NCI-H774 (cell line): ENCODE data around the gene CEBPA.

Experiments used
- DNase-seq: peaks from one replicate; lab custom pipeline; 2025; lab: John Stamatoyannopoulos, UW

Gene CEBPA

DNA sequence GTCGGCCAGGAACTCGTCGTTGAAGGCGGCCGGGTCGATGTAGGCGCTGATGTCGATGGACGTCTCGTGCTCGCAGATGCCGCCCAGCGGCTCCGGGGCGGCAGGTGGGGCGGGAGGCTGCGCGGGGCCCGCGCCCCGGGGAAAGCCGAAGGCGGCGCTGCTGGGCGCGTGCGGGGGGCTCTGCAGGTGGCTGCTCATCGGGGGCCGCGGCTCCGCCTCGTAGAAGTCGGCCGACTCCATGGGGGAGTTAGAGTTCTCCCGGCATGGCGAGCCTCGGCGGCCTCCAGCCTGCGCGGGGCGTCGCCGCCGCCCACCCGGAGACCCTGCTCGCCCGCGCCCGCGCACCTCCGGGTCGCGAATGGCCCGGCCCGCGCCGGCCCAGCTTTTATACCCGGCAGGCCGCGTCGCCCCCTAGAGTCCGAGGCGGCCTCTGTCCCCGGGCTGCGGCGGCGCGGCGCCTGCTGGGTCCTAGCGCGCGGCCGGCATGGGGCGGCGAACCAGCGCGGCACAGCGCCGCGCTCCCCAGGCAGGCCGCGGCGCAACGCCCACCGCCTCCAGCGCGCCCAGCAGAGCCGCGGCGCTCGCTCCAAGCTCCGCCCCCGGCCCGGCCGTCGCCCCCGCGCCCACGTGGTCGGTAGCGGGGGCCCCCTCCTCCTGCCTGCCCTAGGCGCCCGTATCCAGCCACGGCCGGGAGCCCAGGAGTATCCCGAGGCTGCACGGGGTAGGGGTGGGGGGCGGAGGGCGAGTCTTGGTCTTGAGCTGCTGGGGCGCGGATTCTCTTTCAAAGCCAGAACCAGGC is at the start of gene CEBPA:
TSS of gene CEBPA (minus strand) at position 360 of the 799 bp plus-strand sequence. CDS start at position 240, 120 bp downstream.
- DNase-seq: no peak

DNA sequence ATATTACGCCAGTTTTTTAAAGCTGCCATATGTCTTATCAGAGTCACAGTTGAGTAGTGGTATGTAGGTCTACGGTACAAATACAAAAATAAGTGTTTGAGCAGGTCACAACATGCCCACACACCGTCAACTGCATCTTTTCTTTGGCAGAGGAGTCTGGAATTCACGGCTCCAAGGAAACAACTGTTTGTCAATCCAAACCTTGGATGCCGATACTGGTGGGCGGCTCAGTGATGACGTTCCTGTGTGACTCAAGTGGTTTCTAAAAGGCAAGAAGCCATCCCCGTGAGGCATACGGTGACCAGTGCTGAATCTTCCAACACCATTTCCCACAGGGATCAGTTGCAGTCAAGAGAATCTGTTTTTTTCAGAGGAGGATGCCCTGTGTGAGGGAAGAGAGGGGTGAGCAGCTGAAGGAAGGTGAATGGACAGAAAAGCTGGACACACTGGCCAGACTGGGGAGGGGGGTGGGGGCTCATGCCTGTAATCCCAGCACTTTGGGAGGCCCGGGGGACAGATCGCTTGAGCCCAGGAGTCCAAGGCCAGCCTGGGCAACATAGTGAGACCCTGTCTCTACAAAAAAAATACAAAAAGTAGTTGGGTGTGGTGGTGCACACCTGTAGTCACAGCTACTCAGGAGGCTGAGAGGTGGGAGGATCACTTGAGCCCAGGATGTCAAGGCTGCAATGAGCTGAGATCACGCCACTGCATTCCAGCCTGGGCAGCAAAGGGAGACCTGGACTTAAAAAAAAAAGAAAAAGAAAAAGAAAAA is 48.4 kb upstream of the CEBPA start:
- DNase-seq: no peak

DNA sequence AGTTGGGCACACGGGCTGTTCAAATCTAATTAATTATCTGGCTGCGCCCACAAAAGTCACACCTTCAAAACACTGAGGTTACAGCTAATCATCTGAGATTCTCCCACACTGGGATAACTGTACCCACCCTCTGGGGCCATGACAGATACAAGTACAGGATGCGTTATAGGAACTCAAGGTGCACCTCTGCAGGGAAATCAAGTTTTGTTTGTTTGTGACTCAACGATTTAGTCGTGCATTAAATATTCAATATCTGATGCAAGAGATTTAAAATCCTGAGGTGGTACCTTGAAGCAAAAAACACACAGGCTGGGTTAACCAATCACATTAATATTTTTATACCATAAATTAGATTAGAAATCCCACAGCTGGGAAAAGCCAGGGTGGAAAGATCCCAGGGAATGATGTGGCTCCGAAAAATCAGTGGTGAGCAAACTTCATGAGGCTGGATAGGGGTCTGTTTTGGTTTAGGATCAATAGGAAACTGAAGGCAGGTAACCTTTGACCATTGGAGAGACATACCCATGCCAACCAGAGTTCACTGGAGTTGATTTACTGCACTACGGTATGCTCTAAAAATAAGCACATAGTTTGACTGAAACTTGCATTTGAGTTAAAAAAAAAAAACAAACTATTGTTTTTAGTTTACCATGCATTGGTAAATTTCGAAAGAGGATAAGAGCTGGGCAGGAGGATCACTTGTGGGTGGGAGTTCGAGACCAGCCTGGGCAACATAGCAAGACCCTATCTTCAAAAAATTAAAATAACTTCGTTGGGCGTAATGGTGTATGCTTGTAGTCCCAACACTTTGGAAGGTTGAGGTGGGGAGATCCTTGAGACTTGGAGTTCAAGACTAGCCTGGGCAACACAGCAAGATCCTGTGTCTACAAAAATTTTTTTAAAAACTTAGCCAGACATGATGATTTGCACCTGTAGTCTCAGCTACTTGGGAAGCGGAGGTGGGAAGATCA is 47.3 kb upstream of the CEBPA start:
- no peak for DNase-seq

DNA sequence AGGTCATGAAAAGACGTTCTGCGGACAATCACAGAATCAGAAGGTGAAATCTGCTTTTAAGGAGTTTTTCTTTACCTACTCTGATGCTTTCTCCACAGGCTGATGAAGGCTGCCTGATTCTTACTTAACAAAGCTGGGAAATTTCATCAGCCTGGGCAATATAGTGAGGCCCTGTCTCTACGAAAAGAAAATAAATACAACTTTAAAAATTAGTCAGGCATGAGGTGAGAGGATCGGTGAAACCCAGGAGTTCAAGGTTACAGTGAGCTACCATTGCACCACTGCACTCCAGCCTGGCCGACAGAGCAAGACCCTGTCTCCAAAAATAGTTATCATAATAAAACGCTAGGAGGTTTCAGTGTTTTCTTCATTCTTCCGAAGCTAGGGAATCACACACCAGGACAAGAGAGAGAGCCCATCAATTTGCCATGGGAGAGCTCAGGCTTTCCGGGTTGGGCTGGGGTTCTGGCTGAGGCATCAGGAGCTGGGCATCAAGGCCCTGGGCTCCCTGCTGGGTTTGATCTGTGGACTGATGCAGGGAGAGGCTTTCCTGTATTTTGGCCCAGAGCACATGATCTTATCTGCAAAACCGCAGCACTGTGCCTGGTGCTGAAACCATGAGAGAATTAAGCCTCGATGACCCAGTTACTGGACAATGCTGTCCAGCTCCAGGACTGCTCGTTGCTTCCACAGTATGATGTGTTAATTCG is 46.1 kb upstream of the CEBPA start:
- DNase-seq: no peak

DNA sequence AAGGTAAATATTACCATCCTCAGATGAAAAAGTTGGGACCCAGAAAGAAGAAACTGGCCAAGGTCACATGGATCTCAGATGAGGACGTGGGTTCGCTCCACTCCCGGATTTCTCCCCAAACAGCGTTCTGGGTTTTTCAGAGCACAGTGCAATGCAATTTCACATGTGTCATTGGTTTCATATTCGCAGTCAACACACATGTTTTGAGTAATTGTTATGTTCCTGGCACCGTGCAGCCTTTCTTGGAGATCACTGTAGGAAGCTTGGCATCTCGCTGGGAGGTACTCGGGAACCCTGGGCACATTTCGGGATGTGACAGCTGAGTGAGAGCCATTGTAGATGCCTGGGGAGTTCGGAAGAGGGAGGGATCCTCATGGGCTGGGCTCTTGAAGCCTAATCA is 45.0 kb upstream of the CEBPA start:
- no peak for DNase-seq

DNA sequence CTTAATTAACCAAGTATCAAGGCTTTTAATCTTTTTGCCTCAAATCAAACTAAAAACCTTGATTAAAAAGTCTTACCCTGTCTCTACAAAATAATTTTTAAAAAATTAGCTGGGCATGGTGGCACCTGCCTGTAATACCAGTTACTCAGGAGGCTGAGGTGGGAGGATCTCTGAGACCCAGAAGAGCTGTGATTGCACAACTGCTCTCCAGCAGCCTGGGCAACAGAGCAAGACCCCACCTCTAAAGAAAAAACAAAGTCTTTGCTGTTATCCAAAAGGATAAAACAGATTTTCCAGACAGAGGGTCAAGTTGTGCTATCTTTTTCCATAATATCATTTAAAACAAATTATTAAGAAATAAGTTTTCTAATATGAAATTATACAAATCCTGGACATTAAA is 44.3 kb upstream of the CEBPA start:
- no peak for DNase-seq

DNA sequence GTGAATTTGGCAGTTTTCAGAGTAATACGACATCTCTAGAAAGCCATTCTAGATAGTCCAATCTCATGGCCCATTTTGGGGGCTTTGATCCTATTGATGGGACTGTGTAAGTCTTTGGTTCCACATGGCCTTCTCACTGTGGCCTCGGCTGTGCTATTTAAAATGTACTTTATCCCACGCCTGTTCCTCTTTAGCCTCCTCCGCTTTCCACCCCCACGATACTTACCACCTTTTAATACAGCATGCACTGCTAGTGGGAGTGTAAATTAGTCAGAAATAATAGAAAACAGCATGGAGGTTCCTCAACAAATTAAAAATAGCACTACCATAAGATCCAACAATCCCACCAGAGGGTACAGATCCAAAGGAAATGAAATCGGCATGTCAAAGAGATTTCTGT is 42.8 kb upstream of the CEBPA start:
- DNase-seq: no peak

DNA sequence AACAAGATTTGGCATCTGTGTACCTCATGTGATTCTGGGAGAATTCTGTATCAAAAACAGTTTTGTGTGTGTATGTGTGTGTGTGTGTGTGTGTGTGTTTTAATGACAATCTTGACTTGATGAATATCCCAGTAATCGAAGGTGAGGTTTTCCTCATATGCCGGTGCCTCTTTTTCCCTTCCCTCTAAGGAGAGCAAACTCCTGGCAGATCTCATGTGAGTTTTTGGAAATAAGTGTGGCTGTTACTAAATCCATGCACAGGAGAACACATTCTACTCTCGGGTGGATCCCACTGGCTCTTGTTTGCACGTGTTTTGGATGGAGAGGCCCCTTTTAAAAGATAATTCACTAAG is 42.2 kb upstream of the CEBPA start:
- no peak for DNase-seq

DNA sequence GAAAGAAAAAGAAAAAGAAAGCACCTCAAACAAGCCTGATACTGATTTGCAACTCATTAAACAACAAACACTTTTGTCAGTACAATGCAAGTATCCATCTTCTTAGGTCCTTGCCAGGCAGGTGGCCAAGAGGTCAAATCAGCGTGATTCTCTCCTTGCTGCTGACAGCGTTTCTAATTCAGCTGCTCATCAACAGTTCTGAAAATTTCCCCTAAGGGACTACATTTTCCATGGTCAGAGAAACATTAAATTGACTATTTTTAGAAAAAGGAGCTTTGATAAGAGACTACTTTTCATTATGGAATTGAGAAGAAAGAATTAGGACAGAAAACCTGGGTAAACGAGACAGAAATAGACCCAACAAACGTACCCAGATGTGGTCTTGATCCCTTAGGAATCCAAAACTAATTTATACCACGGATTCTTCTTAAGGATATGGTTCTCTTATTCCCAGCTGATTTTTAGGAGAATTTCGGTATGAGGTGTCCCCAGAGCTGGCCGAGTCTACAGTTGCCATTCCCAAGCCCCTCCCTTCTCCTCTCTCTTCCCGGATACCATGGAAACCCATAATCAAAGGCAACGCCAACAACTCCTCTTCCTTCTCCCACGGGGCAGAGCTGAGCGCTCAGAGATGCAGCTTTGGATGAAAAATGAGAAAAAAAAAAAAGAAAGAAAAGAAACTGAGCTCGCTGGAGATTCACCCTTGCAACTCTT is 41.7 kb upstream of the CEBPA start:
- DNase-seq: no peak

DNA sequence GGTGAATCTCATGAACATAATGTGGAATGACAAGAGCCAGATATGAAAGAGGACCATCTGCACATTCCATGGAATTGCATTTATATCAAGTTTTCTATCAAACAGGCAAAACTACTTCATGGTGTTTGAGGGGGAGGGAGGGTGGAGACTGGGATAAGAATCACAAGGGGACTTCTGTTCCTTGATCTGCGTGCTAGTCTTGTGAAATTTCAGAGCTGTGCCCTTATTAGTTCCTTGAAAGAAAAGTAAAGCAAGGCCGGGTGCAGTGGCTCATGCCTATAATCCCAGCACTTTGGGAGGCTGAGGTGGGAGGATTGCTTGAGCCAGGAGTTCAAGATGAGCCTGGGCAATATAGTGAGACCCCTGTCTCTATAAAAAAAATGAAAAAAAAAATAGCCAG is 41.0 kb upstream of the CEBPA start:
- DNase-seq: no peak

DNA sequence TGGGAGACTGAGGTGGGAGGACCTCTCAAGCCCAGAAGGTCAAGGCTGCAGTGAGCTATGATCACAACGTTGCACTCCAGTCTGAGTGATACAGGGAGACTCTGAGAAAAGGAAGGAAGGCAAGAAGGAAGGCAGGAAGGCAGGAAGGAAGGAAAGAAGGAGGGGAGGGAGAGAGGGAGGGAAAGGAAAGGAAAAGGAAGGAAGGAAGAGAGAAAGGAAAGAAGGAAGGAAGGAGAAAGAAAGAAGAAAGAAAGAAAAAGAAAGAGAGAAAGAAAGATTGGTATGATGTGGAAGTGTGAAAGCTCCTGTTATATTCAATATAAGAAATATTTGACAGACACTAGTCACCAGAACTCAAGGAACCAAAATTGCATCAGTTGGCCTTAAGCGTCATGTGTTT is 38.7 kb upstream of the CEBPA start:
- DNase-seq: no peak

DNA sequence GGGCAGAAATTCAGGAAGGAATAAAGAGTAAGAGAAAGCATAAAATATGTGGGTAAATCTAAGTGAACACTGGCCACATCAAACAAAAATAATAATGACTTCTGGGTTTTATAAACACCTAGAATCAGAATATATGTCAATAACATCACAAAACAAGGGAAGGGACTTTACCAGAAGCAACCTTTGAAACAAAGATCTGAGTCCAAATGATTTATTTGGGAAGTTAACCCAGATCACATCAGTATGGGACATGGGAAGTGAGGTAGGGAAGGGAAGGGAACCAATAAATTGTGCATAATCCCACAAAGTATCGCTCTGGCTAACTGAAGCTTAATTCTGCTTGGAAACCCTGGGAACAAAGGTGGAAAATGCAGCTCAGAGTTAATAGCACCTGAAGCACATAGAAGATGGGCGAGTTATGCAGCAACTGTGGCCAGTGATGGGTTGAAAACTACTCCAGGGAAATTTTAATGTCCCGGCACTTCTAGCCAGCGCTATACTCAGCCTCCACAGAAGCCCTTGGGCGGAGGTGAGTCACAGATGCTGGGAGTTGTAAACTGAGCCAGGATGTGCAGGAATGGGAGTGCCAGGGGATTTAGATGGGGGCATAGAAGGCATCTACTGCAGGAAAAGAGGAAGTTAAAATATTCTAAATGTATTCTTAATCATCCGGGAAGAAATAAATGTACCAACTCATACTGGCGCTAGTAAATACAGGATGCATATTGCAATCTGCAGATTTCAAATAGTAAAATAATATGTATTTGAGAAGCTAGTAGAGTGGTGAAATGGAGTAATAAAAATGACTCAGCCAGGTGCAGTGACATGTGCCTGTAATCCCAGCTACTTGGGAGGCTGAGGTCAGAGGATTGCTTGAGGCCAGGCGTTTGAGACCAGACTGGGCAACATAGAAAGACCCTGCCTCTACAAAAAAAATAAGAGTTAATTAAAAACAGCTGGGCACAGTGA is 37.0 kb upstream of the CEBPA start:
- no peak for DNase-seq

DNA sequence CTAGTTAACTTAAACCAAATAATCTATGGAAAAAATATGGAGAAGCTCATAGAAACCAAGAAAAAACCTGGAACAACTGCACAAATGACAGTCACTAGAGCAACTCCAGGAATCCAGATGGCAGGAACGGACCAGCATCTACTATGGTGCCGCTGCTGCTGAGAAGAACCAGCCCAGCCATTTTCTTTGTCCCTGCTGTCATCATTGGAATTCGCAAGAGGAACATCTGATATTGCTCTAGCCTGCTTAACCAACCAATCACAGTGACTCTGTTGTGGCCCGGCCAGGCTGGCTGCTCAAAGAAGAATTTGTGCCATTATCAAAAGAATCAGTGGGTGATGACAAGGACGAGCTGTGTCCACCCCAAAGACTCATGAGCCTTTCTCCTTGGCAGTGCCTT is 33.1 kb upstream of the CEBPA start:
- DNase-seq: no peak

DNA sequence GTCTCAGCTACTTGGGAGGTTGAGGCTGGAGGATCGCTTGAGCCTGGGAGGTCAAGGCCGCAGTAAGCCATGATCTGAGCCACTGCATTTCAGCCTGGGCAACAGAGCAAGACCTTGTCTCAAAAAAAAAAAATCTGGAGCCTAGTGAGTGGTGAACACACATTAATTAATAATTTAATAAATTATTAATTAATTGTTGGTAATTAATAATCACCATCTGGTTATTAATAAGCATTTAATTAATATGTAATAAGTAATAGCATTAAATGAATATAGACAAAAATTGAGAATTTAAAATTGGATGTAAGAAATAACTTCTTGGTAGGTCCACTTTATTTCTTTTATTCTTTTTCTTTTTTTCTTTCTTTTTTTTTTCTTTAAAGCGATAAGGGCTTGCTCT is 31.9 kb upstream of the CEBPA start:
- DNase-seq: no peak

DNA sequence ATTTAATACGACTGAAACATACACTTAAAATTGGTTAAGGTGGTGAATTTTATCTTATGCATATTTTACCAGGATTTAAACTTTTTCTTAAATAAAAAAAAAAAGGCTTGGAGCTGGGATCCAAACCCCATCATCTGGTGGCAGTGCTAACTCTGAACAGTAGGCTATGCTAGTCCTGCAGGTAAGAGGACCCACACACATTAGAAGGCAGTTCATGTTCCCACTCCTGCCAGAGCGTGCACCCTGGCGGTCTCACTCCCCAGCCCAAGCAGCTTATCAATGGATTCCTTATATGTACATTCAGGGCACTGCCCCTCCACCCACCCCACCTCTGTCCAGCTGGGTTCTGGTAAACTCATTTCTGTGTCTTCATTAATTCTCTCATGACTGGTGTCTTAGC is 31.3 kb upstream of the CEBPA start:
- no peak for DNase-seq

DNA sequence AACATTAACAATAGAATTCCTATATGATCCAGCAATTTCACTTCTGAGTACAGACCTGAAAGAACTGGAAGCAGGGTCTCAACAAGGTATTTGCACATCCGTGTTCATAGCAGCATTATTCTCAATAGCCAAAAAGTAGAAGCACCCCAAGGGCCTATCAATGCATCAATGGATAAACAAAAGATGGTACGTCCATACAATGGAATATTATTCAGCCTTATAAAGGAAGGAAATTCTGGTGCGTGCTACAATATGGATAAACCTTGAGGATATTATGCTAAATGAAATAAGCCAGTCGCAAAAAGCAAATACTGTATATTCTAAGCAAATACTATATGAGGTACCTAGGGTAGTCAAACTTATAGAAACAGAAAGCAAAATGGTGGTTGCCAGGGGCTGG is 30.8 kb upstream of the CEBPA start:
- DNase-seq: no peak

DNA sequence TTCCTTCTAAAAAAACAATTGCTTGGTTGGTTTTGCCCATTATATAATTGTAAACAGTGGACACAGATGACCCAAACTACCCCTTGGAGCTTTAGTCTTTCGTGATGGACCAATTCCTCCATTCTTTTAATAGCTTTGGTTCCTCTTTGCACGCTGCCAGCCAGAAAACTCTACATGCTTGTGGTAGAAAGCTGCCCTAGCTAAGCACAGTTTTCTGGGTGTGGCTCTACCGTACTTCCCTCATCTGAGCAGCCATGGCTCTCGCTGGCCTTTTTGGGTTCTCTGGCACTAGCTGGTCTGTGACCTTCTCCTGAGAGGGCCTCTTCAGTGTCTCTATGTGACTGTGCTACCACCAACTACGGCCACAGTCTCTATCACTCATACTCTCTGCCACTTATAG is 29.9 kb upstream of the CEBPA start:
- no peak for DNase-seq

DNA sequence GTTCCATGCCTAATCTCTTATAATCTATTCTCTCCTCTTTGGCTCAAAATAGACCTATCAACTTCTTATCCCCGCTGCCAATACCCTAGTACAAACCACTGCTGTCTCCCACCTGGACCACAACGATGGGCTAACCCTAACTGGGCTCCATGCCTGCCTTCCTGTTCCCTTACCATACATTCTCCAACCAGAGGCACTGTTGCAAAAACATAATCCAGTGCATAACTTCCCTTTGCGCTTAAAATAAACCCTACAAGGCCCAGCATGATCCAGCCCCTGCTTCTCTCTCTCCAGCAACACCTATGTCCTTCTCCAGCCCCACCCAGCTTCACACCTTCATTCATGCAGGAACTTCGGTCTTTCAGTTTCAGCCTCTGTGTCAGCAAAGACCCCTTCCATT is 27.4 kb upstream of the CEBPA start:
- no peak for DNase-seq

DNA sequence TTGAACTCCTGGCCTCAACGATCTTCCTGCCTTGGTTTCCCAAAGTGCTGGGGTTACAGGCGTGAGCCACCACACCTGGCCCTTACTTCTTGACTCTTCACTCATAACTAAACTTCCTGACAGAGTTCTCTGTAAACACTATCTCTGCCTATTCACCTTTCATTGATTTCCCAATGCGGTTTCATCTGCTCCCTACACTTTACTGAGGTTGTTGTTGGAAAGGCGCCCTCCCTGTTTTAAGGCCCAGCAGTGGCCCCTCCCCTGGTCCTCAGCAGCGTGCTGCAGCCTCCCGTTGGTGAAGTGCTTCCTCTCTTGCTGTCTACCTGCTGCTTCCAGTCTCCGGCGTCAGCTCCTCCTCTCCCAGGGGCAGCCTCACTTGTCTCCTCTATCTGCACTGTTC is 26.7 kb upstream of the CEBPA start:
- no peak for DNase-seq

DNA sequence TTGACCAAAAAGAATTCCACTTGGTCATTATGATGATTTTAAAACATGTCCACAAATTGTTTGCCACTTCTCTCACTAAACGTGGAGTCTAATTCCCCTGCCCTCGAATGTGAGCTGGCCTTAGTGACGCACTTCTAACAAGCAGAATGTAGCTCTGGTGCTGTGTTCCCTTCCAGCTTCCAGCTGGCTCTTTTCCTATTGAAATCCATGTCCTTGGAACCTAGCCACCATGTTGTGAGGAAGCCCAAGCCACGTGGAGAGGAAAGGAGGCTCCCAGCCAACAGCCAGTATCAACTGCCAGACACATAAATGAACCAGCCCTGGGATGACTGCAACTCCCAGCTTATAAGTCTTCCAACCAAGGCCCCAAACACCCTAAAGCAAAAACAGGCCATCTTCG is 23.6 kb upstream of the CEBPA start:
- DNase-seq: no peak
